ENCODE results near the gene NOP53.

- TF ChIP-seq, protein P1, sequence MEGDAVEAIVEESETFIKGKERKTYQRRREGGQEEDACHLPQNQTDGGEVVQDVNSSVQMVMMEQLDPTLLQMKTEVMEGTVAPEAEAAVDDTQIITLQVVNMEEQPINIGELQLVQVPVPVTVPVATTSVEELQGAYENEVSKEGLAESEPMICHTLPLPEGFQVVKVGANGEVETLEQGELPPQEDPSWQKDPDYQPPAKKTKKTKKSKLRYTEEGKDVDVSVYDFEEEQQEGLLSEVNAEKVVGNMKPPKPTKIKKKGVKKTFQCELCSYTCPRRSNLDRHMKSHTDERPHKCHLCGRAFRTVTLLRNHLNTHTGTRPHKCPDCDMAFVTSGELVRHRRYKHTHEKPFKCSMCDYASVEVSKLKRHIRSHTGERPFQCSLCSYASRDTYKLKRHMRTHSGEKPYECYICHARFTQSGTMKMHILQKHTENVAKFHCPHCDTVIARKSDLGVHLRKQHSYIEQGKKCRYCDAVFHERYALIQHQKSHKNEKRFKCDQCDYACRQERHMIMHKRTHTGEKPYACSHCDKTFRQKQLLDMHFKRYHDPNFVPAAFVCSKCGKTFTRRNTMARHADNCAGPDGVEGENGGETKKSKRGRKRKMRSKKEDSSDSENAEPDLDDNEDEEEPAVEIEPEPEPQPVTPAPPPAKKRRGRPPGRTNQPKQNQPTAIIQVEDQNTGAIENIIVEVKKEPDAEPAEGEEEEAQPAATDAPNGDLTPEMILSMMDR (IDR thresholded peaks at IDR 0.05 in 2 of 3, conservative IDR thresholded peaks at IDR 0.05 in 1 of 3; ENCODE audit: insufficient read depth in 2 of 3, low read depth in 1 of 3, low read length in 3 of 3) = no peak
- no peak for TF ChIP-seq FOXA1 (IDR thresholded peaks at IDR 0.05; ENCODE audit: borderline replicate concordance)
- no peak for TF ChIP-seq TBP (optimal IDR thresholded peaks at IDR 0.05; ENCODE audit: low read depth, low read length)
- no peak for TF ChIP-seq ZNF639 (CRISPR knock-in tag; conservative IDR thresholded peaks at IDR 0.05 in 1 of 2, IDR thresholded peaks at IDR 0.05 in 1 of 2)
- TF ChIP-seq TFAM (CRISPR knock-in tag; conservative IDR thresholded peaks at IDR 0.05) = no peak
- TF ChIP-seq JUND (IDR thresholded peaks at IDR 0.05; ENCODE audit: borderline replicate concordance, low read depth, low read length) = no peak
- no peak for TF ChIP-seq JUND (tag; IDR thresholded peaks at IDR 0.05; ENCODE audit: borderline replicate concordance, low read depth, low read length)
- TF ChIP-seq STAT5A (IDR thresholded peaks at IDR 0.05; ENCODE audit: borderline replicate concordance, low read length) = no peak
- no peak for TF ChIP-seq FUS (optimal IDR thresholded peaks at IDR 0.05; ENCODE audit: low read depth, low read length)
Measured at GRCh38 chr19:47749326-47749725, 4.0 kb downstream of the NOP53 start.
